Central memory CD8-positive, alpha-beta T cell (primary cell): ENCODE data around the gene MAP4.

ENCODE experiments used
- ATAC-seq: fragments of 150-1000 bp; cut with Tn5 transposase; replicated peaks from 2 replicates; pipeline ENCODE4 v1.10.0; 2022; ENCODE audit warnings: mild to moderate bottlenecking, moderate FRiP score, moderate number of reproducible peaks; ENCODE audit not compliant: poor library complexity, severe bottlenecking; ENCODE audit errors: extremely low read depth
- DNase-seq, 2 donors: peaks; one replicate each; pipeline ENCODE4 v3.0.0; 2021; ENCODE audit warnings: low spot score in 2 of 2
- H3K27ac Mint-ChIP-seq: one replicate; pipeline ENCODE4 v1.8.0; 2022; ENCODE audit warnings: low read depth, mild to moderate bottlenecking, moderate library complexity, mixed read lengths
- H3K27me3 Mint-ChIP-seq: one replicate; pipeline ENCODE4 v1.8.0; 2022; ENCODE audit warnings: mixed read lengths
- H3K36me3 Mint-ChIP-seq: one replicate; pipeline ENCODE4 v1.8.0; 2022; ENCODE audit warnings: mild to moderate bottlenecking, moderate library complexity, mixed read lengths; ENCODE audit not compliant: insufficient read depth
- H3K4me1 Mint-ChIP-seq: one replicate; pipeline ENCODE4 v1.8.0; 2022; ENCODE audit warnings: mixed read lengths
- H3K4me3 Mint-ChIP-seq: one replicate; pipeline ENCODE4 v1.8.0; 2022; ENCODE audit warnings: mild to moderate bottlenecking, moderate library complexity, mixed read lengths
- H3K9me3 Mint-ChIP-seq: one replicate; pipeline ENCODE4 v1.8.0; 2022; ENCODE audit warnings: mixed read lengths

Gene MAP4

DNA sequence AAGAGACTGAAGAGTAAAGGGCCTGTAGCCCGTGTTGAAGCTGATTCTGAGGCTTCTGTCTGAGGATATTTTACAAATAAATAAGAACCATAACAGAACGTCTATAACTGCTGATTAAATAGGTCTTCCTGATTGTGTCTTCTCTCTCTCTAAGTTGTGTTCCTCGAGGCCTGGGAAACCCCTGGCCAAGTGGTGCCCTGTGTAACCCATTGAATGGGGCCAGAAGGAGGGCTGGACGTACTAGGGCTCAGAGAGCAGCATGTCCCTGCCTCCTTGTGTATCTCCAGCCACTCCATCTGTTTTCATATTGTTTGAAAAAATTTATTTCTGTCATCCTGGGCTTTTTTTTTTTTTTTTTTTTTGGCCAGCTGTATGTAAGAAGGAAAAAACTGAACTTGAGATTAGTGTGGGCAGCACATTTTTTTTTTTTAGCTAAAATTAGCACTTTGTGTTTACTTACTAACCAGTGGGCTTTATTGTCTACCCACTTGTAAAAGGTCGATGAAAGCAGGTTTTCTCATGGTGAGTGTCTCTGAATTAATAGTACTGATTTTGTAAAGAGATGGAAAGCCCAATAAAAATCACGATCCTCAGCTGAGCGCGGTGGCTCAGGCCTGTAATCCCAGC, 202.6 kb downstream of the MAP4 start:
- Mint-ChIP-seq H3K4me1 (no peaks in the 10 kb centered on the region), H3K27ac (no peak overlapping the region), H3K9me3 (no peaks in the 10 kb centered on the region), H3K36me3 (peaks cover 54% of the 10 kb centered on the region), H3K4me3 (no peak overlapping the region), H3K27me3 (no peaks in the 10 kb centered on the region)
- no peak for ATAC-seq
- no peak for DNase-seq

DNA sequence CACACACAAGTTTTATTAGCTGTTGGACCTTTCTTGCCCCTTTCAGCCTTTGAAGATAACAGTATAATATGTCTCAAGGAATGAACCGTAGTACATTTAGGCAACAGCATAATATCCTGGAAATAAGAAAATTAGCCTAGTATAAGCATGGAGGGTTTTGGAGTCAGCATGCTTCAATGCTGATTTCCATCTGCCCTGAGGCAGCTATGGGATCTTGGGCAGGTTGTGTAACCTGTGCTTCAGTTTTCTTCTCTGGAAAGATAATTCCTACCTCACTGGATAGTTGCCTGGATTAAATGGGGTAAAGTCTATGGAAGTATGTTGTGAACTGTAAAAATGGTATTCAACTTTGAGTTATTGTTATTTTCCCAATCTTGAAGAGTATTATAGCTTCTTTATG, 211.6 kb downstream of the MAP4 start:
- H3K4me1 Mint-ChIP-seq, result peaks cover 10% of the 10 kb centered on the region
- no peak for ATAC-seq
- H3K27me3 Mint-ChIP-seq, result no peaks in the 10 kb centered on the region
- H3K27ac Mint-ChIP-seq, result no peak overlapping the region
- no peak for DNase-seq
- H3K36me3 Mint-ChIP-seq, result peaks cover 24% of the 10 kb centered on the region
- H3K4me3 Mint-ChIP-seq, result peak overlapping the region; percentile 92
- no peaks in the 10 kb centered on the region for H3K9me3 Mint-ChIP-seq

DNA sequence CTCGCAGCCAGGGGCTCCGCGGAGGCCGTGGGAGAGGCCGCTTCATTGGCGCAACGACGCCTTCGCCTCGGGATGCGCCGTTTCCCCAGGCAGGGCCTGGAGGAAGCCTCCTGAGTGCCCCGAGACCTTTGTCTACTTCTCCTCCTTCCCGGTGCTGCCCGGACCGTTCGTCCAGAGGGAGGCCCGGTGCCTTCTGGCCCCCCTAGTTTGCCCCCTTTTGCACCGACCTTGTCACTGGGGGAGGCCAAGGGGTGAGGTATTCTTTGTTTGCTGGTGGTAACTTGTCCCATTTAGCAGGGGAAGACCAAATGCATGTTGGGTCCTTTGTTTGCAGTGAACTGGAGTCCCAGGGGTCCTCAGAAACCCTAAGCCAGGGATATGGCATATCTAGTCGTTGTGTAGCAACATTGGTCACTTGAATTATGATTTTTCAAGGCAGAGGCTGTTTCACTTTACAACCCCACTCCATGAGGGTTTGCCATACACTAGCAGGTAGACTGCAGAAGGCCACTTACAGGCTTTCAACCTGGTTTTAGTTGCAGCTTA, 212.7 kb downstream of the MAP4 start:
- Mint-ChIP-seq H3K4me1 (peaks cover 10% of the 10 kb centered on the region), H3K27ac (peak overlapping the region; percentile 93), H3K27me3 (no peaks in the 10 kb centered on the region), H3K36me3 (peaks cover 16% of the 10 kb centered on the region), H3K4me3 (peak overlapping the region; percentile 92), H3K9me3 (no peaks in the 10 kb centered on the region)
- DNase-seq (no peak), ATAC-seq (no peak)

DNA sequence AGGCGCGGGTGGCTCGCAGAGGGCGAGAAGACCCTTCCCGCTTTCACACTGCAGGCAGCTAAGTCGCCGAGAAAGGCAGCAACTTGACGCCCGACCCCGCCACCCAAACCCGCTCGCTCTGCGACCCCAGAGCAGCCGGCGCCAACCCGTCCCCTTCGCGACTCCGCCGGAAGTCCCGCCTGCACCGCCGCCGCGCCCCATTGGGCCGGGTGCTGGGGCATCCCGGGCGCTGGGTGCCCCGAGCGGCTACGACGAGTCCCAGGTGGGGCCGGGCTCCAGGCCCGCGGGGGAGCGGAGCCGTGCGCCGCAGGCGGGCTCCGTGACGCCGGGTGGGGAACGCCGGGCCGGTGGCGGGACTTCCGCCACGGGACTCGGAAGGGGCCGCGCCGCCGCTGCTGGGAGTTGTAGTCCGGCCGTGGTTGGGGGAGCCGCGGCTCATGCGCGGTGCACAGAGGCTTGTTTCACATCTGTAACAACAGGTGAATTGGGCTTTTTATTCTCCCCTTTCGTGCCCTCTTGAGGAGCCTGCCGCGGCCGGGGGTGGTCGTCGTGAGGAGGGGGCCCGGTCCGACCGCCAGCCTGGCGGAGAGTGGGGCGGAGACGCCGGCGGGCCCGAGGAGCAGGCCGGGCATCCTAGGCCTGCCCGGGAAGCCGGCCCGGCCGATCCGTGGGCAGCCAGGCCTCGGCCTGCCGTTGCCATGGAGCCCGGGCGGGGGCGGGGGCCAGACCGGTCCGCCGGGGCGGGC, 213.3 kb downstream of the MAP4 start, which contains the start of gene DHX30:
TSS of gene DHX30 (plus strand) at position 405 of the 746 bp plus-strand sequence. CDS start 7,546 bp downstream, outside the sequence.
- Mint-ChIP-seq H3K9me3 (no peaks in the 10 kb centered on the region), H3K4me3 (peak within 1 kb of the TSS; percentile 92), H3K4me1 (peaks cover 10% of the 10 kb centered on the region), H3K36me3 (peaks cover 11% of the 10 kb centered on the region), H3K27ac (peak within 1 kb of the TSS; percentile 93), H3K27me3 (no peaks in the 10 kb centered on the region)
- peak; percentile 65 to 67 for DNase-seq
- ATAC-seq, result peak; percentile 93
